Nephron (organoid): Measurements from ENCODE around the gene CBARP.

ENCODE experiments used
- H3K27ac Mint-ChIP-seq, 3 experiments: 2 replicates each; pipeline ENCODE4 v1.8.0; 2020; ENCODE audit warnings: mixed read lengths in 3 of 3, mild to moderate bottlenecking in 2 of 3, moderate library complexity in 1 of 3
- H3K27me3 Mint-ChIP-seq: 2 replicates; pipeline ENCODE4 v1.8.0; 2021; ENCODE audit warnings: low read depth, mild to moderate bottlenecking, moderate library complexity, mixed read lengths
- H3K36me3 Mint-ChIP-seq: 2 replicates; pipeline ENCODE4 v1.8.0; 2020; ENCODE audit warnings: low read depth, mixed read lengths
- H3K4me1 Mint-ChIP-seq: 2 replicates; pipeline ENCODE4 v1.8.0; 2020; ENCODE audit warnings: mixed read lengths
- H3K4me3 Mint-ChIP-seq, 3 experiments: 2 replicates each; pipeline ENCODE4 v1.8.0; 2020; ENCODE audit warnings: mild to moderate bottlenecking in 3 of 3, mixed read lengths in 3 of 3, moderate library complexity in 2 of 3
- H3K9me3 Mint-ChIP-seq: 2 replicates; pipeline ENCODE4 v1.8.0; 2020; ENCODE audit warnings: mixed read lengths
- CTCF ChIP-seq, 3 experiments: fragments of 200-600 bp; sonication (generic); IDR thresholded peaks; one replicate each; pipeline ENCODE4 v1.5.0; 2021; ENCODE audit warnings: antibody characterized with exemption in 3 of 3; ENCODE audit not compliant: unreplicated experiment in 3 of 3

The CBARP gene

DNA sequence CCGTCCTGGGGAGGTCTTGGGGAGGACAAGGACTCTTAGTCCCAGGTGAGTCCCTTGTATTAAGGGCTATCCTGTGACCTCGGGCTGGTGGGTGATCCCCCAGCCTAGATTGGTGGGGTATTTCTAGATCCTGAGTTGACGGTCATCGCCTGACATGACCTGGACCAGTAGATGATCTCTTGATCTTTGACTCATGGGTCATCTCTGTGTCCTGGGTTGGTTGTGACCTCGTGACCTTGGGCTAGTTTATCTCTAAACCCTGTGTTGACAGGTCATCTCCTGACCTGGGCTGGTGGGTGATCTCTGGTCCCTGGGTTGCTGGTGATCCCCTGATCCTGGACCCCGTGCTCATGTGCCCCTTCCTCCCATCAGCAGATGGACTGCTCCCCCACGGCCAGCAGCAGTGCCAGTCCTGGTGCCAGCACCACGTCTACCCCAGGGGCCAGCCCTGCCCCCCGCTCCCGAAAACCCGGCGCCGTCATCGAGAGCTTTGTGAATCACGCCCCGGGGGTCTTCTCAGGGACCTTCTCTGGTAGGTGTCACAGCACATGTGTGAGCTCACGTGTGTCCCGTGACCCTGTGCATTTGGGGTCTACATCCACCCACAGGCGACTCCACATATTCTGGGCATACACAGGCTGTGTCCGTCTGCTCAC lies 16.9 kb upstream of the CBARP start:
- Mint-ChIP-seq H3K4me1 (peaks cover 10% of the 10 kb centered on the region), H3K27ac (no peak overlapping the region), H3K4me3 (peak overlapping the region; percentile 38 to 52 (median 38)), H3K27me3 (no peaks in the 10 kb centered on the region), H3K9me3 (no peaks in the 10 kb centered on the region), H3K36me3 (peaks cover 33% of the 10 kb centered on the region)
- TF ChIP-seq CTCF (IDR thresholded peaks at IDR 0.05; ENCODE audit: unreplicated experiment in 3 of 3): no peak

DNA sequence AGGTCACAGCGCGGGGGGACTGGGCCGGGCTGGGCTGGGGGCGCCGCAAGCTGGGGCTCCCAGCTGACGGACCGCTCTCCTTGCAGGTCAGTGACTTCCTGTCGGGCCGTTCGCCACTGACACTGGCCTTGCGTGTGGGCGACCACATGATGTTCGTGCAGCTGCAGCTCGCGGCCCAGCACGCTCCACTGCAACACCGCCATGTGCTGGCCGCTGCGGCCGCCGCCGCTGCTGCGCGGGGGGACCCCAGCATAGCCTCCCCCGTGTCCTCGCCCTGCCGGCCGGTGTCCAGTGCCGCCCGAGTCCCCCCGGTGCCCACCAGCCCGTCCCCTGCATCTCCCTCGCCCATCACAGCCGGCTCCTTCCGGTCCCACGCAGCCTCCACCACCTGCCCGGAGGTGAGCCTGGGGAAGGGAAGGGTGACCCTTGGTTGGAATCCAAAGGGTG lies 16.3 kb upstream of the CBARP start:
- Mint-ChIP-seq H3K4me3 (no peak overlapping the region), H3K27me3 (no peaks in the 10 kb centered on the region), H3K27ac (no peak overlapping the region), H3K4me1 (peaks cover 10% of the 10 kb centered on the region), H3K36me3 (peaks cover 35% of the 10 kb centered on the region), H3K9me3 (no peaks in the 10 kb centered on the region)
- no peak for TF ChIP-seq CTCF (IDR thresholded peaks at IDR 0.05; ENCODE audit: unreplicated experiment in 3 of 3)

GRCh38 chr19:1253514-1254080 lies 15.8 kb upstream of the CBARP start:
- Mint-ChIP-seq H3K4me1 (peaks cover 10% of the 10 kb centered on the region), H3K27me3 (no peaks in the 10 kb centered on the region), H3K36me3 (peaks cover 35% of the 10 kb centered on the region), H3K9me3 (no peaks in the 10 kb centered on the region), H3K27ac (peak overlapping the region in 1 of 3 experiments; percentile 52), H3K4me3 (peak overlapping the region; percentile 14 to 59 (median 56))
- no peak for TF ChIP-seq CTCF (IDR thresholded peaks at IDR 0.05; ENCODE audit: unreplicated experiment in 3 of 3)

DNA sequence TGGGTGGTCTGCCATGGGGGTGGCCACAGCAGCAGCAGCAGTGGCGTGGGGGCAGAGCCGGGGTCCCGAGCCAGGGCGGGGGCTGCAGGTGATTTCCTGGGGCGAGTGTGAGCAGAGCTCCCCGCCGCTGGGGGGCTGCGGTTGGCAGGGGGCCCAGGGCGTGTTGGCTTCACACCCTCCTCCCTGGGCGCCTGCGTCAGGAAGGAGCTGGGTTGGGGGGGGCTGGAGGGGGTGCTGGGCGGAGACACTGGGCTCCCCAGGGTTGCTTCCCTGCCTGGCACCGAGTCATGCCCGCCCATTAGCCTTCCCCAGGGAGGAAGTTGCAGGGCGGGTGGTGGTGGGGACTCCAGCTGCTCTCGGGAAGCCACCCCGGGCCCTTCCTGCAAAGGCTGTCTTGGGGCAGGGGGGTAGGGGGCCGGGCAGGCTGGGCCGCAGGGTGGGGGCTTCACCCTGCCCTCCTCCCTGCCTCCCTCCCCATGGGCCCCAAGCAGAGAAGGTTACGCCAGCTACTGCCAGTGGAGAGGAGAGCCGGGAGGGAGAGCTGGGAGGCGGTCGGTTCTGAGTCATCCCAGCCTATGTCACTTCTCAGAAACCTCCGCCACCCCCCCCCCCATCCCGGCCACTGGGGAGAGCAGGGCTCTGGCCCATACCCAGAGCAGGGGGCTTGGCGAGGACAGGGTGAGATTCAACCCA lies 15.2 kb upstream of the CBARP start:
- H3K9me3 Mint-ChIP-seq: no peaks in the 10 kb centered on the region
- H3K4me1 Mint-ChIP-seq: peaks cover 7% of the 10 kb centered on the region
- peaks cover 33% of the 10 kb centered on the region for H3K36me3 Mint-ChIP-seq
- peak overlapping the region in 1 of 3 experiments; percentile 52 for H3K27ac Mint-ChIP-seq
- TF ChIP-seq CTCF (IDR thresholded peaks at IDR 0.05; ENCODE audit: unreplicated experiment in 3 of 3): no peak
- peak overlapping the region; percentile 14 to 59 (median 56) for H3K4me3 Mint-ChIP-seq
- H3K27me3 Mint-ChIP-seq: no peaks in the 10 kb centered on the region

- H3K36me3 Mint-ChIP-seq: peaks cover 26% of the 10 kb centered on the region
- H3K27me3 Mint-ChIP-seq: no peaks in the 10 kb centered on the region
- H3K4me3 Mint-ChIP-seq: peak overlapping the region; percentile 90 to 93 (median 92)
- H3K4me1 Mint-ChIP-seq: peaks cover 1% of the 10 kb centered on the region
- TF ChIP-seq CTCF (IDR thresholded peaks at IDR 0.05; ENCODE audit: unreplicated experiment in 3 of 3): no peak
- H3K9me3 Mint-ChIP-seq: no peaks in the 10 kb centered on the region
- H3K27ac Mint-ChIP-seq: peak overlapping the region; percentile 20 to 98 (median 55)
Observed at GRCh38 chr19:1252221-1252820, 14.5 kb upstream of the CBARP start.
